ENCODE measurements around the gene DNAAF8.
A peak's percentile ranks its signal among the peaks of the same experiment; 100 is the strongest.

Gene DNAAF8

DNA sequence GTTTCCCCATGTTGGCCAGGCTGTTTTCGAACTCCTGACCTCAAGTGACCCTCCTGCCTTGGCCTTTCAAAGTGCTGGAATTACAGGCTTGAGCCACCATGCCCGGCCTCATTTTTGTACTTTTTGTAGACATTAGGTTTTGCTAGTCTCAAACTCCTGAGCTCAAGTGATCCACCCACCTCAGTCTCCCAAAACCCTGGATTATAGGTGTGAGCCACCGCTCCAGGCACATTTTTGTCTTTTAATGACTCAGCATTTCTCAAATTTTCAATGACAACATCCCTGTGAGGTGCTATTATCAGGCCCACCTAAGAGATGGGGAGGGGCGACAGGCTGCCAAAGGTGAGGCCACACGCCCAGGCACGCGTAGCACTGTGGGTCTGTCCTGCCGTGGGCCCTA lies 52.7 kb downstream of the DNAAF8 start:
- DNase-seq: no peak

DNA sequence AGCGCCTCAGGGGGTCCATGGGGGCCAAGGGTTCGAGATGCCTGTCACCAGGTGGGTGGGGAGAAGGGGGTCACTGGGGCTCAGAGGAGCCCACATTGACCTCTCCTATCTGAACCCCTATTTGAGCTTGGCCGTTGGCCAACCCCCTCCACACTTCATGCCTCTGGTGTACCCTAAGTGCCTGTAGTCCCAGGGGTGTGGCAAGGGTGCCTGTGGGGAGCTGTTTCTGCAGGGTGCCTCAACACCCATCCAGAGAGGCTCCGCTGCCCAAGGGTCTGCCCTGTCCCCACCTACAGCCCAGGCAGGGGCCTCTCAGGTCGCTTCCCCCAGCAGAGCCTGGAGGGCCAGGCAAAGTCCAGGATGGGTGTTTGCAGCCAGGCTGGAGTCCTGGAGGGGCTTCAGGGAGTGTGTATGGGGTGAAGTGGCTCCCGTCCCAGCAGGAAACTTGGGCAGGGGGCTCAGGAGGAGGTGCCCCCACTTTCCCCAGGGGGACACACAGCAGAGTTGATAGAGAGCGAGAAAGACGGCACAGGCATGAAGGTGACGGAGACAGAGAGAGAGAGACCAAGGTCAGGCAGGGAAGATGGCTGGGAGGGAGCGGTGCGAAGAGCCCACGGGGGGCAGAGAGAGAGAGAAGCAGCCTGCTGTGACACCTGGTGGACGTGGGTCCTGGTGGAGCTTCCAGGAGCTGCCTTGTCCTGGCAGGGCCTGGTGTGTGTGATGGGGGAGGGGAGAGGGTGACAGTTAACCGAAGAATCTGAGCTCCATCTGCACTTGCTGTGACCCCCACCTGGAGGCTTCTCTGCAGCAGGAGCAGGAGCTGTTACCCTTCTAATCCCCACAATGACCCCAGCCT lies 53.5 kb downstream of the DNAAF8 start, which contains the start of gene SEPTIN12:
Gene SEPTIN12, minus strand, starts transcription at position 719 of the 856 bp plus-strand sequence. Its CDS starts 700 bp downstream, at position 19.
- no peak for DNase-seq

DNA sequence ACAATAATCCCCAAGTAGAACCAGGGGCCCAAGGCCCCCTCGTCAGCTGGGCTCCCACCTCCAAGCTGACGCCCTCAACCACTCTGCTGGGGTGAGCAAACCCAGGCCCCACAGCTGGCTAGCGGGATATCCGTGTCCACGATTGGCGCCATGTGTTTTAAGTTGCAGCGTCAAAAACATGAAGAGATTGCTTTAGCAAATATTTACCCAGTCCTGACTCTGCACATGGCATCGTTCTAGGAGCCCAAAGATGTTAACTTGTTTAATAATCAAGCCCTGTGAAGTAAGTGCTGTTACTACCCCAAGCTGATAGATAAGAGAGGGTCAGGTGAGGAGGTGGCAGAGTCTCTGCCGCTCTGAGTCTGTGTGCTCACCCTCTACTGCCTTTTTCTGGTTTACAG lies 54.2 kb downstream of the DNAAF8 start:
- no peak for DNase-seq

DNA sequence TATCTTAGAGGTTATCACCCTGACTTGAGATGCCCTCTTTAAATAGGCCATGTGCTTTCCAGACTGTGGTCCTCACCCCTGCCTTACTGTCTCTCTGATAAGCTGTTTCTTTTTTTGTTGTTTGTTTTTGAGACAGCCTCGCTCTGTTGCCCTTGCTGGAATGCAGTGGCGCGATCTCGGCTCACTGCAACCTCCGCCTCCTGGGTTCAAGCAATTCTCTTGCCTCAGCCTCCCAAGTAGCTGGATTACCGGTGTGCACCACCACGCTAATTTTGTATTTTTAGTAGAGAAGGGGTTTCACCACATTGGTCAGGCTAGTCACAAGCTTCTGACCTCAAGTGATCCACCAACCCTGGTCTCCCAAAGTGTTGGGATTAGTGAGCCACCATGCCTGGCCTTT lies 54.6 kb downstream of the DNAAF8 start:
- no peak for DNase-seq

DNA sequence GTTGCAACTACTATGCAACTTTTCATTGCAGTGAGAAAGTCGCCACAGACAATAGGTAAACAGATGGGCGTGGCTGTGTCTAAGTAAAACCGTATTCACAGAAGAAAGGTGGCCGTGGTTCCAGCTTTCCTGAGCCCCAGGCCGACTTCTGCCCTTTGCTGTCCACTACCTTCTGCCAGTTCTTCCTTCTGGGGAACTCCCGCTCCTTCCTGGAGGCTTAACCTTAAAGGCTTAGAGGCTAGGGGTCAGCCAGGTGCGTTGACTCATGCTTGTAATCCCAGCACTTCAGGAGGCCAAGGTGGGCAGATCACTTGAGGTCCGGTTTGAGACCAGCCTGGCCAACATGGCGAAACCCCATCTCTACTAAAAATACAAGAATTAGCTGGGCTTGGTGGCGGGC lies 55.9 kb downstream of the DNAAF8 start:
- DNase-seq: no peak

DNA sequence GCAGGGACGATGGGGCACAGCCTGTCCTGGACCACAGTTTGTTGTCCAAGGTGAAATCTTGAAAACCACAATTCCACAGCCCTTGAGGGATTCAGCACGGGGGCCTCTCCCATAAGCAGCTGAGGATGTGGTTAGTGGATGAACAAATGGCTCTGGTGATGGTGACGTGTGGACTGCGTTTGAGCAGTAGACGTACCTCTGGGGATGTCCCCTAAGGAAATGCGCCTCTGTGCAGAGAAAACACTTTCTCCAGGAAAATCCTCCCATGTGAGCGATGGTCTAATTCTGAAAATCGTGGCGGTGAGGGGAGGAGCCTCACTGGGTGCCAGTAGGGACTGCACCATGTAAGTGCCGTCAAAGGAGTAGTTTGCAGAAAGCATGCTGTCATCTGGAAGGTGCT lies 56.5 kb downstream of the DNAAF8 start:
- DNase-seq: no peak

DNA sequence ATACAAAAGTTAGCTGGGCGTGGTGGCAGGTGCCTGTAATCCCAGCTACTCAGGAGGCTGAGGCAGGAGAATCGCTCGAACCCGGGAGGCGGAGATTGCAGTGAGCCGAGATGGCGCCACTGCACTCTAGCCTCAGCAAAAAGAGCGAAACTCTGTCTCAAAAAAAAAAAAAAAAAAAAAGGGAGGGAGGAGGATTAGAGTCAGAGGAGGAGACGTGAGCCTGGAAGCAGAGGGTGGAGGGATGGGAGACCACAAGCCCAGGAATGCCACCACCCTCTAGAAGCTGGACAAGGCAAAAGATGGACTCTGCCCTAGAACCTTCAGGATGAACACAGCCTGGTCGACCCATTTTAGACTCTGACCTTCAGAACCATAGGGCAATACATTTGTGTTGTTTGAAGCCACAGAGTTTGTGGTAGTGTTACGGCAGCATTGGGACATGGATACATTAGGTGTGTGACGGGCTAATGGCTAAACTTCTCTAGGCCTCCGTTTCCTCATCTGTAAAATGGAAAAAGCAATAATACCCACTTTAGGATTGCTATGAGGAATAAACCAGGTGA lies 58.7 kb downstream of the DNAAF8 start:
- no peak for DNase-seq

DNA sequence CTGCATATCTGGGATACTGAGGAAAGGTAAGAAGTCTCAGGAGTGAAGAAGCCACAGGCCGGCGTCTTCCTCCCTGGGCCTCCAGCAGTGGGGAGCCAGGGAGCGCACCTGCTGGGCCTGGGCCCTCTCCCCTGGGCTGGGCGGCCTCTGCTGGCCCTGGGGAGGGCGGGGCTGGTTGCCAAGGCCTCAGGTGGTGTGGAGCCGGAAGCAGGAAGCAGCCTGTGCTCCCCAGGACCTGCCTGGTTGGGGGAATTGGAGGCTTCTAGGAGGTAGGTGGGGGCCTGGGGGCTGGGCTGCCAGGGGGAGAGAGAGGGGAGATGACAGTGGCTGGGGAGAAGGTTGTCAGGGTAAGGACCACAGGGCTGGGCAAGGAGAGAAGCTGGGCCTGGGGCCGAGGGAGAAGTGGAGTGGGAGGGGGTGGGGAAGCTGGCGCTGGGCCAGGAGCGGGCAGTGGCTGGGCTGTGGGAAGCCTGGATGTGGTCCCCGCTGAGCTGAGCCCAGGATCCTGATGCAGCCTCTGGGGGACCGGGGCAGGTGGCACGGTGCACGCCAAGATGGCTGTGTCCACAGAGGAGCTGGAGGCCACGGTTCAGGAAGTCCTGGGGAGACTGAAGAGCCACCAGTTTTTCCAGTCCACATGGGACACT lies 61.0 kb downstream of the DNAAF8 start, which contains the start of gene SMIM22:
Gene SMIM22, plus strand, starts transcription at position 189 of the 647 bp plus-strand sequence. Its CDS starts 366 bp downstream, at position 555.
- peak; percentile 81 for DNase-seq

DNA sequence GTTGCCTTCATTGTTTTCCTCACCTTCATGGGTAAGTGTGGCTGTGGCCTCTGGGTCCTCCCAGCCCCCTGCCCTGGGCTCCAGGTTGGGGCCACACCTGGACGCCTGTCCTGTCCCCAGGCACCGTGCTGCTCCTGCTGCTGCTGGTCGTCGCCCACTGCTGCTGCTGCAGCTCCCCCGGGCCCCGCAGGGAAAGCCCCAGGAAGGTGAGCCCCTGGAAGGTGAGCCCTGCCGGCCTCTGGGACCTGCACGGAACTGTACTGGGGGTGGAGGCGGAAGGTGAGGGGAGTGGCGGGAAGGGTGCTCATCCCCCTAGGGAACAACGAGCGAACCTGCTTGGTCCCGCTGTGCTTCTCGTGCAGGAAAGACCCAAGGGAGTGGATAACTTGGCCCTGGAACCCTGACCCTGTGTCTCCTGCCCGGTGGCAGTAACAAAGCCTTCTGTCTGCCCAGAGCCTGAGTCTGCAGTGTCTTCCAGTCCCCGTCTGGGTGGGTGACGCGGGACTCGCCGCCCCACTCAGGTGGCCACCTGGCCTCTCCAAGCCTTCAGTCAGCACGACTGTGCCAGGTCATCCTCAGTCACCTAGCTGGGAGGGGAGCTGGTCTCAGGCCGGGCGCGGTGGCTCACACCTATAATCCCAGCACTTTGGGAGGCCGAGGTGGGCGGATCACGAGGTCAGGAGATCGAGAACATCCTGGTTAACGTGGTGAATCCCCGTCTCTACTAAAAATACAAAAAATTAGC lies 61.7 kb downstream of the DNAAF8 start:
- no peak for DNase-seq

DNA sequence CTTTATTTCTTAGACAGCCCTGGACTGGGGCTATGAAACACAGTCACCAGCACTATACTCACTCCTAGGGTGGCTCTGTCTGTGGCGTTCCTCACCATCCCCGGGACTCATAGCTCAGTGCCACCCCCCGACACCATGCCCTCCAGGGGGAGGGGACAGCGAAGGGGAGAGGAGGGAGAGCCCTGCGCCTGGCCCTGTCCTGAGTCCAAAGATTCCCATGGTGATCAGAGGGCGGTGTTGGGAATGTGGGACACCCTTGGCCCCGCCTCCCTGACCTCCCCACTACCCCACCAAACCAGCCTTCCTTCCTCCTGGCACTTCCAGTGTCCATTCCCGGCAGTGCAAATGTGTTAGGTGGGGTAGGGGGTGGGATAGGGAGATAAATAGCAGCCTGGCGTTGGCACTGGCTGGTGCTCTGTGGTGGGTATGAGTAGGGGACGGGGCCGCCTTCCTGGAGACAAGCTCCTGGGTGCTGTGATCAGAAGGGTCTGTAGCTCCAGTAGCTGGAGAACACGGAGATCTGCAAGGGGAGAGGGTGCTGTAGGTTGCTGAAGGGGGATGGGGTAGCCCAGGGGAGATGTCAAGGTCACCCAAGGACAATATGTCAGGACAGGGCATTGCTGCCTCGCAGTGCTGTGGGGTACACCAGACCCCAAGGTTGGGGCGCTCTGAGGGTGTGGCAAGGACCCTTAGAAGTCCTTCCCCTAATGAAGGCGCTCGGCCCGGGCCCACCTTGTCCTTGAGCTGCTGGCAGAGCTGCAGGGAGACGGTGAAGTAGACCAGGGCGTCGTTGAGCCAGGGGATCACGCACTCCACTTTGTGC lies 62.9 kb downstream of the DNAAF8 start:
- no peak for DNase-seq

DNA sequence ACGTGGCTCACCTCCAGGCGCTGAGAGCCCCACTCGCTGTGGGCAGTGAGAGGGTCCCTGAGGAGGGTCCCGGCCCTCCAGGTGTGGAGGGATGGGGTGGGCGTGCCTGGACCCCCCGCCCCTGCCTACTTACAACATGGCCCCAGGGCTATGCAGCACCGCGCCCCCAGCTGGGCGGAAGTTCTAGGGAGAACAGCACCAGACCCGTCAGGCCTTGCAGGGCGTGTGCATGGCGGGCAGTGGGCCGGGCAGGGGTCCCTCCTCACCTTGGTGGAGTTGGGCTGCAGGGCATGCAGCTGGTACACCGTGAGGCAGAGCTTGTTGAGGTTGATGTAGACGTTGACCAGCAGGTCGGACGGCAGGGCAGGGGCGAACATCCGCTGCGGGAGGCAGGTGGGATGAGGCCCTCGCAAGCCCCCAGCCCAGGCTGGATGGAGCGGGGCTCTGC lies 63.5 kb downstream of the DNAAF8 start:
- no peak for DNase-seq

DNA sequence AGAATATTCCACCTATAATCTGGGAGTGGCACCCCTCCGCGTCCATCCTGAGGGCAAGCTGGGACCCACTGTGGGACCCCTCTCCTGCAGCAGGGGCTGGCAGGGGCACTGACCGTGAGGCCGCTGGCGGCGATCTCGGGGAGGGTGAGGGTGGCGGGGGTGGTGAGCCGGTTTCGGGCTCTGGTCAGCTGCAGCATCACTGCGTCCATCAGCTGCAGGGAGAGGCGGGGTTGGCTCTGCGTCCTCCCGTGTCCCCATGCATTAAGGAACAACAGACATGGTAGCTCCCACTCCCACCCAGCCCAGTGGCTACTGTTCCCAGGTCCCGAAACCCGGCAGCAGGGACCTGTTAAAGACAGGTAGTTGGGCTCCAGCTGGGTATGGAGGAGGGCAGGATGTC lies 64.1 kb downstream of the DNAAF8 start:
- DNase-seq: no peak

Measured in DMS79 treated with DMSO at 0.1 percent for 48 hours (cell line).